CD4-positive, alpha-beta T cell (primary cell): ENCODE results near the gene OGDHL. TPM values are rescaled to one million over a fixed set of nuclear protein-coding genes. Genes with fewer than 3 reads are reported as not detected.
A peak's percentile ranks its signal among the peaks of the same experiment; 100 is the strongest.

Experiments
- ATAC-seq: fragments of 200-7000 bp; cut with Tn5 transposase; one replicate; pipeline ENCODE4 v1.10.0; 2022; ENCODE audit warnings: mild to moderate bottlenecking; ENCODE audit not compliant: poor library complexity
- CTCF ChIA-PET: fragments of 350-600 bp; sonication (Branson Sonifier 250); formaldehyde crosslinking; loops from one replicate; lab custom pipeline; 2021; ENCODE audit warnings: antibody characterized with exemption, inconsistent platforms; lab: Charles Lee
- POLR2A ChIA-PET: fragments of 350-600 bp; sonication (Branson Sonifier 250); formaldehyde crosslinking; loops from one replicate; lab custom pipeline; 2021; ENCODE audit warnings: antibody characterized with exemption, inconsistent platforms; lab: Charles Lee
- DNase-seq, 14 experiments: peaks; one replicate each; pipeline ENCODE4 v3.0.0-alpha.2; 2013 to 2020; ENCODE audit warnings: mixed read lengths in 2 of 14
- H3K27ac ChIP-seq, 2 donors: one replicate each; pipeline versions ENCODE4 v1.5.1 to v1.7.0; 2013; ENCODE audit warnings: low read length in 2 of 2, low read depth in 1 of 2, mild to moderate bottlenecking in 1 of 2
- H3K27me3 ChIP-seq, 2 experiments: 1 replicate in 1 of 2; 2 replicates in 1 of 2; pipeline versions ENCODE4 v1.6.1 to v1.7.0; 2013; ENCODE audit warnings: low read length in 2 of 2, control low read depth in 1 of 2, mild to moderate bottlenecking in 1 of 2, moderate library complexity in 1 of 2; ENCODE audit not compliant: insufficient read depth in 2 of 2, control insufficient read depth in 1 of 2
- H3K36me3 ChIP-seq: one replicate; pipeline ENCODE4 v1.6.1; 2013; ENCODE audit warnings: low read length, control low read depth; ENCODE audit not compliant: insufficient read depth
- H3K4me1 ChIP-seq: one replicate; pipeline ENCODE4 v1.6.1; 2013; ENCODE audit warnings: low read length, control low read depth; ENCODE audit not compliant: insufficient read depth
- H3K4me3 ChIP-seq: one replicate; pipeline ENCODE4 v1.5.1; 2013; ENCODE audit warnings: mild to moderate bottlenecking, low read length, moderate library complexity
- H3K9me3 ChIP-seq, 2 experiments: 1 replicate in 1 of 2; 2 replicates in 1 of 2; pipeline versions ENCODE4 v1.6.1 to v1.7.0; 2013; ENCODE audit warnings: low read length in 2 of 2, mild to moderate bottlenecking in 2 of 2, control low read depth in 1 of 2, moderate library complexity in 1 of 2; ENCODE audit not compliant: control insufficient read depth in 1 of 2, insufficient read depth in 1 of 2
- H3K27ac Mint-ChIP-seq: one replicate; pipeline ENCODE4 v1.8.0; 2020; ENCODE audit warnings: mixed read lengths
- H3K27me3 Mint-ChIP-seq: one replicate; pipeline ENCODE4 v1.8.0; 2021; ENCODE audit warnings: mixed read lengths
- H3K36me3 Mint-ChIP-seq: one replicate; pipeline ENCODE4 v1.8.0; 2021; ENCODE audit warnings: low read depth, mixed read lengths
- H3K4me1 Mint-ChIP-seq: one replicate; pipeline ENCODE4 v1.8.0; 2021; ENCODE audit warnings: low read depth, mixed read lengths
- H3K4me3 Mint-ChIP-seq: one replicate; pipeline ENCODE4 v1.8.0; 2020; ENCODE audit warnings: mild to moderate bottlenecking, mixed read lengths
- H3K9me3 Mint-ChIP-seq: one replicate; pipeline ENCODE4 v1.8.0; 2020; ENCODE audit warnings: mixed read lengths
- CTCF ChIP-seq: fragments of 200-600 bp; IDR thresholded peaks from one replicate; pipeline ENCODE4 v1.8.0; 2022; ENCODE audit warnings: antibody characterized with exemption, mild to moderate bottlenecking
- intact Hi-C, 2 experiments: fragments of 100-400 bp; cut with DNase I in 1 of 2; cut with micrococcal nuclease in 1 of 2; formaldehyde crosslinking; loops; one replicate each; pipeline versions ENCODE4 v1.15.1 to v1.9.0; 2023 to 2025; cut with DNase I, micrococcal nuclease
- total RNA-seq, 174 experiments: library from RNA in 2 of 174; stranded (reverse) in 2 of 174; gene quantifications; one replicate each; pipeline ENCODE4 v1.2.3 and lab custom pipeline; 2021 to 2026

Gene OGDHL
- total RNA-seq, 2 experiments from 2014 or later = not detected

- Histone ChIP-seq H3K9me3 (peaks cover 0 to 26% of the 10 kb centered on the region in 2 experiments), H3K36me3 (no peaks in the 10 kb centered on the region), H3K27me3 (no peaks in the 10 kb centered on the region), H3K27ac (no peak overlapping the region), H3K4me1 (no peaks in the 10 kb centered on the region), H3K4me3 (no peak overlapping the region)
- H3K27ac Mint-ChIP-seq = no peak overlapping the region
- CTCF ChIA-PET = no interaction called here
- H3K9me3 Mint-ChIP-seq = no peaks in the 10 kb centered on the region
- DNase-seq (peak in 1 of 14 experiments; percentile 3), ATAC-seq (no peak)
- no peak for TF ChIP-seq CTCF
- no peak overlapping the region for H3K4me3 Mint-ChIP-seq
- H3K36me3 Mint-ChIP-seq = no peaks in the 10 kb centered on the region
- no peaks in the 10 kb centered on the region for H3K27me3 Mint-ChIP-seq
- no peaks in the 10 kb centered on the region for H3K4me1 Mint-ChIP-seq
- intact Hi-C loops = no loop called here
- POLR2A ChIA-PET = no interaction called here
Observed at GRCh38 chr10:49736564-49737113, 25.5 kb downstream of the OGDHL start.

GRCh38 chr10:49735848-49736563, 26.1 kb downstream of the OGDHL start:
- Histone ChIP-seq H3K4me1 (no peaks in the 10 kb centered on the region), H3K27me3 (no peaks in the 10 kb centered on the region), H3K36me3 (no peaks in the 10 kb centered on the region), H3K27ac (no peak overlapping the region), H3K4me3 (no peak overlapping the region), H3K9me3 (peaks cover 0 to 23% of the 10 kb centered on the region in 2 experiments)
- peak in 1 of 14 experiments; percentile 4 for DNase-seq
- Mint-ChIP-seq H3K36me3 (no peaks in the 10 kb centered on the region), H3K4me1 (no peaks in the 10 kb centered on the region), H3K4me3 (no peak overlapping the region), H3K9me3 (no peaks in the 10 kb centered on the region), H3K27me3 (no peaks in the 10 kb centered on the region), H3K27ac (no peak overlapping the region)
- no peak for ATAC-seq
- ChIA-PET POLR2A (no interaction called here), CTCF (no interaction called here)
- no peak for TF ChIP-seq CTCF
- intact Hi-C loops = no loop called here

- CTCF ChIA-PET = no interaction called here
- no peaks in the 10 kb centered on the region for H3K4me1 ChIP-seq
- no peaks in the 10 kb centered on the region for H3K27me3 ChIP-seq
- H3K27ac ChIP-seq = no peak overlapping the region
- ATAC-seq = no peak
- no peak overlapping the region for H3K4me3 ChIP-seq
- no peaks in the 10 kb centered on the region for H3K36me3 Mint-ChIP-seq
- H3K4me3 Mint-ChIP-seq = no peak overlapping the region
- intact Hi-C loops = no loop called here
- no peak for TF ChIP-seq CTCF
- H3K27me3 Mint-ChIP-seq = no peaks in the 10 kb centered on the region
- H3K36me3 ChIP-seq = no peaks in the 10 kb centered on the region
- no peaks in the 10 kb centered on the region for H3K4me1 Mint-ChIP-seq
- H3K27ac Mint-ChIP-seq = no peak overlapping the region
- H3K9me3 ChIP-seq = peaks cover 0 to 19% of the 10 kb centered on the region in 2 experiments
- no peaks in the 10 kb centered on the region for H3K9me3 Mint-ChIP-seq
- POLR2A ChIA-PET = no interaction called here
- peak in 1 of 14 experiments; percentile 0 for DNase-seq
Observed at GRCh38 chr10:49735161-49735560, 27.0 kb downstream of the OGDHL start.
